H9 (cell line): ENCODE measurements around the gene POMGNT1. TPM values are rescaled to one million over a fixed set of nuclear protein-coding genes. Genes with fewer than 3 reads are reported as not detected.

Experiments used
- DNase-seq: peaks from one replicate; pipeline ENCODE4 v3.0.0-alpha.2; 2017
- H2AFZ ChIP-seq: one replicate; pipeline ENCODE4 v1.6.1; 2013; ENCODE audit warnings: mild to moderate bottlenecking, low read length, control low read depth, moderate library complexity
- H2AK5ac ChIP-seq: 2 replicates; pipeline ENCODE4 v1.6.1; 2013; ENCODE audit warnings: low read length, control low read depth, mixed read lengths; ENCODE audit not compliant: insufficient read length
- H2BK120ac ChIP-seq: one replicate; pipeline ENCODE4 v1.6.1; 2013; ENCODE audit warnings: low read depth, mild to moderate bottlenecking, low read length, control low read depth, inconsistent platforms; ENCODE audit not compliant: poor library complexity, severe bottlenecking
- H2BK12ac ChIP-seq: 2 replicates; pipeline ENCODE4 v1.6.1; 2013; ENCODE audit warnings: low read length, control low read depth, mixed read lengths, low read depth; ENCODE audit not compliant: insufficient read length
- H2BK15ac ChIP-seq: 2 replicates; pipeline ENCODE4 v1.6.1; 2013; ENCODE audit warnings: low read depth, low read length, control low read depth
- H2BK20ac ChIP-seq: one replicate; pipeline ENCODE4 v1.6.1; 2013; ENCODE audit warnings: low read depth, mild to moderate bottlenecking, low read length, control low read depth, inconsistent platforms; ENCODE audit not compliant: poor library complexity, severe bottlenecking
- H2BK5ac ChIP-seq: 2 replicates; pipeline ENCODE4 v1.6.1; 2013; ENCODE audit warnings: low read length, control low read depth, mixed read lengths; ENCODE audit not compliant: insufficient read length
- H3K14ac ChIP-seq: 2 replicates; pipeline ENCODE4 v1.6.1; 2013; ENCODE audit warnings: low read length, control low read depth; ENCODE audit not compliant: insufficient read depth
- H3K18ac ChIP-seq: 2 replicates; pipeline ENCODE4 v1.6.1; 2013; ENCODE audit warnings: low read depth, mild to moderate bottlenecking, mixed read lengths, low read length, control low read depth; ENCODE audit not compliant: insufficient read length
- H3K23ac ChIP-seq: 2 replicates; pipeline ENCODE4 v1.6.1; 2013; ENCODE audit warnings: low read length, control low read depth, mixed read lengths, low read depth; ENCODE audit not compliant: insufficient read length
- H3K23me2 ChIP-seq: 2 replicates; pipeline ENCODE4 v1.6.1; 2013; ENCODE audit warnings: low read depth, mild to moderate bottlenecking, mixed read lengths, low read length, control low read depth; ENCODE audit not compliant: insufficient read length, poor library complexity, severe bottlenecking
- H3K27ac ChIP-seq: 2 replicates; pipeline ENCODE4 v1.5.1; 2013; ENCODE audit warnings: low read length, control low read depth, mixed read lengths, low read depth; ENCODE audit not compliant: insufficient read length
- H3K27me3 ChIP-seq: 2 replicates; pipeline ENCODE4 v1.6.1; 2013; ENCODE audit warnings: low read length, control low read depth, inconsistent platforms; ENCODE audit not compliant: insufficient read depth
- H3K4ac ChIP-seq: 2 replicates; pipeline ENCODE4 v1.6.1; 2013; ENCODE audit warnings: low read depth, mild to moderate bottlenecking, control low read depth, inconsistent platforms, low read length, moderate library complexity
- H3K4me1 ChIP-seq: 2 replicates; pipeline ENCODE4 v1.6.1; 2013; ENCODE audit warnings: low read length, control low read depth, inconsistent platforms; ENCODE audit not compliant: insufficient read depth
- H3K4me2 ChIP-seq: 2 replicates; pipeline ENCODE4 v1.6.1; 2013; ENCODE audit warnings: low read length, control low read depth, mixed read lengths; ENCODE audit not compliant: insufficient read length, insufficient read depth
- H3K56ac ChIP-seq: 2 replicates; pipeline ENCODE4 v1.6.1; 2013; ENCODE audit warnings: low read depth, mild to moderate bottlenecking, mixed read lengths, low read length, control low read depth; ENCODE audit not compliant: insufficient read length
- H3K79me1 ChIP-seq: 2 replicates; pipeline ENCODE4 v1.6.1; 2013; ENCODE audit warnings: low read depth, mild to moderate bottlenecking, moderate library complexity, low read length, control low read depth, inconsistent platforms; ENCODE audit not compliant: insufficient read depth, poor library complexity, severe bottlenecking
- H3K79me2 ChIP-seq: 2 replicates; pipeline ENCODE4 v1.6.1; 2013; ENCODE audit warnings: low read length, control low read depth, inconsistent platforms; ENCODE audit not compliant: insufficient read depth
- H3K9ac ChIP-seq: 2 replicates; pipeline ENCODE4 v1.6.1; 2013; ENCODE audit warnings: low read length, control low read depth, mixed read lengths; ENCODE audit not compliant: insufficient read length; ENCODE audit errors: extremely low read depth
- H3K9me3 ChIP-seq: one replicate; pipeline ENCODE4 v1.6.1; 2013; ENCODE audit warnings: low read depth, low read length, inconsistent platforms; ENCODE audit not compliant: control insufficient read depth
- H3T11ph ChIP-seq: one replicate; pipeline ENCODE4 v1.6.1; 2013; ENCODE audit warnings: mild to moderate bottlenecking, low read length, control low read depth, inconsistent platforms
- H4K20me1 ChIP-seq: one replicate; pipeline ENCODE4 v1.6.1; 2013; ENCODE audit not compliant: control insufficient read depth, insufficient read length, insufficient read depth
- H4K5ac ChIP-seq: 2 replicates; pipeline ENCODE4 v1.6.1; 2013; ENCODE audit warnings: low read depth, mild to moderate bottlenecking, mixed read lengths, low read length, control low read depth; ENCODE audit not compliant: insufficient read length
- H4K8ac ChIP-seq: replicated peaks from 2 replicates; pipeline ENCODE4 v1.6.1; 2013; ENCODE audit warnings: low read length, control low read depth, mixed read lengths, low read depth; ENCODE audit not compliant: insufficient read length
- H4K91ac ChIP-seq: 2 replicates; pipeline ENCODE4 v1.6.1; 2013; ENCODE audit warnings: low read depth, mild to moderate bottlenecking, moderate library complexity, mixed read lengths, low read length, control low read depth; ENCODE audit not compliant: insufficient read length
- H3K27ac Mint-ChIP-seq, 3 experiments: 2 replicates in 2 of 3; 3 replicates in 1 of 3; pipeline ENCODE4 v1.8.0; 2020 to 2021; ENCODE audit warnings: mixed read lengths in 3 of 3, mild to moderate bottlenecking in 1 of 3, moderate library complexity in 1 of 3
- H3K27me3 Mint-ChIP-seq: 2 replicates; pipeline ENCODE4 v1.8.0; 2021; ENCODE audit warnings: low read depth, mild to moderate bottlenecking, moderate library complexity, mixed read lengths
- H3K36me3 Mint-ChIP-seq, 3 experiments: 2 replicates in 2 of 3; 3 replicates in 1 of 3; pipeline ENCODE4 v1.8.0; 2020 to 2021; ENCODE audit warnings: low read depth in 3 of 3, mixed read lengths in 3 of 3; ENCODE audit not compliant: insufficient read depth in 1 of 3
- H3K4me1 Mint-ChIP-seq, 2 experiments: 2 replicates each; pipeline ENCODE4 v1.8.0; 2020; ENCODE audit warnings: mixed read lengths in 2 of 2
- H3K4me3 Mint-ChIP-seq, 2 experiments: 2 replicates in 1 of 2; 3 replicates in 1 of 2; pipeline ENCODE4 v1.8.0; 2020 to 2021; ENCODE audit warnings: mild to moderate bottlenecking in 2 of 2, mixed read lengths in 2 of 2, moderate library complexity in 1 of 2
- H3K9me3 Mint-ChIP-seq, 2 experiments: 2 replicates in 1 of 2; 3 replicates in 1 of 2; pipeline ENCODE4 v1.8.0; 2020; ENCODE audit warnings: mild to moderate bottlenecking in 2 of 2, mixed read lengths in 2 of 2, moderate library complexity in 1 of 2
- WGBS: extraction: QIAGEN DNeasy Blood & Tissue Kit; methylation state at CpG from one replicate; pipeline ENCODE4 v1.1.7; 2013; ENCODE audit warnings: missing lambda C conversion rate, low lambda C conversion rate, mixed read lengths; ENCODE audit not compliant: insufficient read length; ENCODE audit errors: extremely low coverage; 5-methylcytosine and 5-hydroxymethylcytosine counted together
- total RNA-seq: library from RNA; stranded (reverse); gene quantifications from 2 replicates; pipeline ENCODE4 v1.2.1, GENCODE V29; 2021
- TF ChIP-seq, protein P1 (sequence below): fragments of 200-600 bp; sonication (generic); conservative IDR thresholded peaks from 3 replicates; pipeline ENCODE4 v1.8.0; 2021; ENCODE audit warnings: antibody characterized with exemption, mild to moderate bottlenecking

POMGNT1 gene
- total RNA-seq, 1 experiment from 2014 or later: 62.6 TPM

GRCh38 chr1:46224966-46225365 is 26.7 kb upstream of the POMGNT1 start:
- Histone ChIP-seq H3K9ac (no peak overlapping the region), H2BK5ac (no peak overlapping the region), H3K79me1 (no peaks in the 10 kb centered on the region), H2BK20ac (no peak overlapping the region), H3K23ac (no peak overlapping the region), H3K4me1 (no peaks in the 10 kb centered on the region; the same call in 1 of the 2 replicates), H2BK12ac (no peak overlapping the region), H2AK5ac (no peak overlapping the region), H3K14ac (no peak overlapping the region), H2AFZ (no peak overlapping the region), H2BK120ac (no peak overlapping the region), H4K20me1 (no peaks in the 10 kb centered on the region), H3K18ac (no peak overlapping the region), H3K23me2 (no peaks in the 10 kb centered on the region), H3K27ac (no peak overlapping the region), H4K91ac (no peak overlapping the region), H3K9me3 (no peaks in the 10 kb centered on the region), H3K4ac (no peak overlapping the region), H4K5ac (no peak overlapping the region), H3K79me2 (no peaks in the 10 kb centered on the region), H2BK15ac (no peak overlapping the region), H3K56ac (no peak overlapping the region), H3K4me2 (no peak overlapping the region), H4K8ac (no peak overlapping the region), H3K27me3 (no peaks in the 10 kb centered on the region), H3T11ph (no peak overlapping the region)
- H3K27me3 Mint-ChIP-seq: no peaks in the 10 kb centered on the region
- H3K4me3 Mint-ChIP-seq: no peak overlapping the region
- TF ChIP-seq, protein P1, sequence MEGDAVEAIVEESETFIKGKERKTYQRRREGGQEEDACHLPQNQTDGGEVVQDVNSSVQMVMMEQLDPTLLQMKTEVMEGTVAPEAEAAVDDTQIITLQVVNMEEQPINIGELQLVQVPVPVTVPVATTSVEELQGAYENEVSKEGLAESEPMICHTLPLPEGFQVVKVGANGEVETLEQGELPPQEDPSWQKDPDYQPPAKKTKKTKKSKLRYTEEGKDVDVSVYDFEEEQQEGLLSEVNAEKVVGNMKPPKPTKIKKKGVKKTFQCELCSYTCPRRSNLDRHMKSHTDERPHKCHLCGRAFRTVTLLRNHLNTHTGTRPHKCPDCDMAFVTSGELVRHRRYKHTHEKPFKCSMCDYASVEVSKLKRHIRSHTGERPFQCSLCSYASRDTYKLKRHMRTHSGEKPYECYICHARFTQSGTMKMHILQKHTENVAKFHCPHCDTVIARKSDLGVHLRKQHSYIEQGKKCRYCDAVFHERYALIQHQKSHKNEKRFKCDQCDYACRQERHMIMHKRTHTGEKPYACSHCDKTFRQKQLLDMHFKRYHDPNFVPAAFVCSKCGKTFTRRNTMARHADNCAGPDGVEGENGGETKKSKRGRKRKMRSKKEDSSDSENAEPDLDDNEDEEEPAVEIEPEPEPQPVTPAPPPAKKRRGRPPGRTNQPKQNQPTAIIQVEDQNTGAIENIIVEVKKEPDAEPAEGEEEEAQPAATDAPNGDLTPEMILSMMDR: no peak
- H3K4me1 Mint-ChIP-seq: peaks cover 31 to 37% of the 10 kb centered on the region in 2 experiments
- peaks cover 0 to 13% (median 10%) of the 10 kb centered on the region in 3 experiments; a peak in 3 of 7 replicates for H3K36me3 Mint-ChIP-seq
- WGBS: no CpG with 5 or more reads among the region's 4 CpGs
- DNase-seq: no peak
- H3K27ac Mint-ChIP-seq: no peak overlapping the region
- H3K9me3 Mint-ChIP-seq: no peaks in the 10 kb centered on the region
